ENCODE data around the gene EVL.
A peak's percentile ranks its signal among the peaks of the same experiment; 100 is the strongest.
"Not testable (repeated sequence)": the region's sequence is repeated elsewhere in the genome, so short reads cannot be mapped to it uniquely, and the experiment has no call there.

The EVL gene, protein sequence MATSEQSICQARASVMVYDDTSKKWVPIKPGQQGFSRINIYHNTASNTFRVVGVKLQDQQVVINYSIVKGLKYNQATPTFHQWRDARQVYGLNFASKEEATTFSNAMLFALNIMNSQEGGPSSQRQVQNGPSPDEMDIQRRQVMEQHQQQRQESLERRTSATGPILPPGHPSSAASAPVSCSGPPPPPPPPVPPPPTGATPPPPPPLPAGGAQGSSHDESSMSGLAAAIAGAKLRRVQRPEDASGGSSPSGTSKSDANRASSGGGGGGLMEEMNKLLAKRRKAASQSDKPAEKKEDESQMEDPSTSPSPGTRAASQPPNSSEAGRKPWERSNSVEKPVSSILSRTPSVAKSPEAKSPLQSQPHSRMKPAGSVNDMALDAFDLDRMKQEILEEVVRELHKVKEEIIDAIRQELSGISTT

DNA sequence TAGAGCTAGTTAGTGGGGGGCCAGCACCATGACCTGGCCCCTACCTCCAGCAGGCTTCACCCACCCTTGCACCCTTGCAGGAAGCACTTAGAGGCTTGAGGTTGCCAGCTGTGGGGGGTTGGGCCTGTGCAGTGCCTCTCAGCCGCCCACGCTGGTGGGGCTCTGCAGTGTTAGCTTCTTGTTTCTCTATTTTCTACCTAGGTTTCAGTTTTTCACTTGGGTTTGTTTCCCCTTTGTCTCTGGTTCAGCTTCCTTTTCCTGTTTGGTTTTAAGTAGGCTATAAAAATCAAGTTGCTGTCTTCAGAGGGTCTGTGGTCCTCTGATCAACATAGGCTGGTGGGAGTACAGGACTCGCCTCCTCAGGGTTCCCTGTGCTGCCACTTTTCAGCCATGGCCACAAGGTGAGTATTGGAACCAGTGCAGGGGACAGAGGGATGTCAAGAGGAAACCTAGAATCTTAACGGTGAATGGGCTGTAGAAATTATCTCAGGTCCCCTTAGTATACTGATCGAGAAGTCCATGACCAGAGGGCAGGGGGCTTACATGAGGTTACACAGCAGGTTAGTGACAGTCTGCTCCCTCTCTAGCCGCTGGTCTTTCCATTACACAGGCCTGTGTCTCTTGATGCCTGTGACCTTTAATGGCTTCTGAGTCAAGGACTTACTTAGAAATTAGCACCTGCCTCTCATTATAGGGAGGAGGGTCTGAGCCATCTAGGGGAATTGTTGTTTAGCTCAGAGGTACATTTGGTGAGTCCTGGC lies at the start of gene EVL:
Gene EVL (plus strand): TSS at position 312 of the 761 bp plus-strand sequence. CDS start 79 bp downstream, at position 391.
- DNase-seq, result peak; percentile 83

DNA sequence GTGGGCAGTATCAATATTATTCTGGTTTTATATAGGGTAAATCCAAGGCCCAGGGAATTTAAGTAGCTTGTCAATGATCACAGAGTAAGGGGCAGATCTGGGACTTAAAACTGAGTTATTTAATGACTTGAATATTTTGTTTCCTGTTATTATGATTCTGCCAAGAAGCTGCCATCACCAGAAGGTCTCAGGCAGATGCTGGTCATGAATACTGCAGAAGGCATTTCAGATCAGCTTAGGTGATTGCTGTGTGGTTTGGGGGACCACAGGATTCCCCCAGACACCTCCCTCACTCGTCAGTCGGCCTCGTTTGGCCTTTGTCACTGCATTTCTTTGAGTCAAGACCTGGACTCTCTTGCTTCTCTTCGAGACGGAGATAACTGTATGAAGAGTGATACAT lies 47.7 kb upstream of the EVL start:
- peak; percentile 18 for DNase-seq

DNA sequence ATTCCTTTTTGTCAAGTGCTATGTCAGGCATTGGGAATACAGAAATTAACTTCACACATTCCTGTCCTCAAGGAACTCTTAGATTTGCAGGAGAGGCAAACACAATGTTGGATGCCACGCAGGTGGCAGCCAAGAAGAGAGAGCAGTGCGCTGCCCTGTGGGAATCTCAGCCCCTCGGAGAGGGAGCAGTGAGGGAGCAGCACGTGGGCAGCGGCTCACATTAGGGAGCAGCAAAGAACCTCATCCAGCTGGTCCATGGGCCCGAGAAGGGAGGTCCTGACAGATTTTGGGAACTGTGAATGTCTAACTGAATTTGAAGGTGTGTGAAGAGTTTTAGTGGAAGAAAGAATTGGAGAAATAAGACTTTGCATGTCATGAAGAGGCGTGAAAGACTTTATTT lies 47.2 kb upstream of the EVL start:
- no peak for DNase-seq

DNA sequence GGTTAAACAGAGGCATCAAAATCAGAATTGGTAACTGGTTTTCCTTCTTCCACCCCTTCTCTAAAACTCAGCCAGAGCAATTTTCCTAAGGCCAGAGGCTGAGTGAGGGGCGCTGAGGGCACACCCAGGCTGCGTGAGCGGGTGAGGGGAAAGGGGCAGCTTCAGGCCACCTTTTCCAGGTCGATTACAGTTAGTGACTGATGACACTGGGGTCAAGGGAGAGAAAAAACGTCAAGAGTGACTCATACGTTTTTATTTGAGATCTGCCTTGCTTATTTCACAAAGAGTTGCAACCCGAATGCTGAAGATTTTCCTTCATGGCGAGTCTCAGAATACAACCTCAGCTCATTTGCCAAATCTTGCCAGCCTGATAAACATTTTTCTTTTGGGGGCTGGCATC lies 46.7 kb upstream of the EVL start:
- DNase-seq, result no peak

DNA sequence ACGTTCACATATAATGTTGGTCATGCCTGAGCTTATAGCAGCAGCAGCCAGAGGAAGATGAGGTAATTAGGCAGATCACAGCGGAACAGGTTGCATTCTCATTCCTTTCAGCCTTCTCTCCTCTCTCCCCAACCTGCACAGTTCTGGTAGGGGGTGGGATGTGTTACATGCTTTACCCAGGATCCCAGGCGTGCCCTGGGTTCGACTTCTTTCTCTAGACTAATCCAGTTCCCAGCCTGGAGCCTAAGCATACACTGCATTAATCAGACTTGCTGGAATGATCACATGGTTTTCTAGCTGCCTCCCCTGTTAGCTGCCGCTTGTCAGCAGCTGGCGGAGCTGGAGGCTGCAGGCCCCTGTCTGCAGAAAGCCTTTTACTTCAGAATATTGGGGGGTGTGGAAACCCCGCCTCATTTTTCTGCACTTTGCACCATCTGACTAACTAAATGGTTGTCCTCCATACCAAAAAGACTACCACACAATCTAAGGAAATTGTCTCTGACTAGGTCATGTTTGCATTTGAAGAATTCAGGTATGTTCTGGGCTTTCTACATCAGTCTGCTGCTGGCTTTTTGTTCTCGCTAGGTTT lies 46.0 kb upstream of the EVL start:
- DNase-seq, result peak; percentile 44

DNA sequence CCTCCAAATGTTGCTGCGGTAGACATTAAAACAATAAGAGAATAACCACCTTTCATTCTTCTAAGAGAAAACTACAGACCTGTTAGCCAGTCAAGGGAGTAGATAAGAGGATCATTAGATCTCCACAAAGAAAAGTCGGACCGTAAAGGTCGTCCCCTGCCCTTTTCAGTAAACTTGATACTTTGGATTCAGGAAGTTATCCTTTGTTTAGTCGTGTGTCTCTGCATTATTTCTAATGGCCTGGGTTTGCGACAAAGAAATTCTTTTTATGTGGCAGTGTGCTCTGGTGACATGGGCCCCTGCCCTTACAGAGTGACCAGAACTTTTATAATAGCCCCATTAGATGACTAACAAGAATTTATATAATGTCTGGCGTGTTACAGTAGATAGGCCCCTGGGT lies 44.6 kb upstream of the EVL start:
- DNase-seq, result no peak

DNA sequence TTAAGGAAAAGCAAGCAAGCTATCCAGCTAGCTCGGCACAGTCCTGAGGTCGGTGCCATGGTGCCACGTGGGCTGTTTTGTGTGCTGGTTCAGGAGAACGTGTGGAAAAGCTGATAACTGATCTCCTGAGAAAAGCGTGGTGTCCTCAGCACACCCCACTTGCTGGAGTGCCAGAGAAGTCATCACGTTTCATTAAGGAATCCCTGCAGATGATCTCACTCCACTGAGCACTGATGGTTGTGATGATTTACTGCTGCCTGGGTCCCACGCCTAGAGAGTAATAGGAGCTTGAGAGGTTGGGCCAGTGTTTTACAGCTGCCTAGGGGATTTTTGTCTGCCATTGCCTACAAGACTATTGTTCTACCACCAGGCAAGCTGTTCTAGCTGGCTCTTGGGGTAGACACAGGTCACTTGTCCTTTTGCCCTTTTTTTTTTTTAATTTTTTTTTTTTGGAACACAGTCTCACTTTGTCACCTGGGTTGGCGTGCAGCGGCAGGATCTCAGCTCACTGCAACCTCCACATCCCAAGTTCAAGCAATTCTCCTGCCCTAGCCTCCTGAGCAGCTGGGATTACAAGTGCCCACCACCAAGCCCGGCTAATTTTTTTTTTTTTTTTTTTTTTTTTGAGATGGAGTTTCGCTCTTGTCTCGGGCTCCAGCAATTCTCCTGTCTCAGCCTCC lies 42.3 kb upstream of the EVL start:
- no peak for DNase-seq

DNA sequence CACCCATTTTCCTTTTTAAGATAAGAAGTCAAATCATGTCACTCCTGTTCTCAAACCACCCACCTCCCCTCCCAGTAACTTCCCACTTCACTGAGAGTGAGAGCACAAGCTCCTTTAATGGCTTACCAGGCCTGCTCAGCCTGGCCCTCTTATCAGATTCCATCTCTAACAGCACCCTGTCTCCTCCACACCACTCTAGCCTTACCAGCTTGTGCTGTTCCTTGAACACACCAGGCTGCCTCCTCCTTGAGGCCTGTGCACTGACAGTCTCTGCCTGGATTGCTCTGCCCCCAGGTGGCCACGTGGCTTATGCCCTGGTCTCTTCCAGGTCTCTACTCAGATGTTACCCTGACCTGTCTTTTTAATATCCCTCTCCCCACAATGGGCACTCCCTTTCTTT lies 40.1 kb upstream of the EVL start:
- peak; percentile 90 for DNase-seq

DNA sequence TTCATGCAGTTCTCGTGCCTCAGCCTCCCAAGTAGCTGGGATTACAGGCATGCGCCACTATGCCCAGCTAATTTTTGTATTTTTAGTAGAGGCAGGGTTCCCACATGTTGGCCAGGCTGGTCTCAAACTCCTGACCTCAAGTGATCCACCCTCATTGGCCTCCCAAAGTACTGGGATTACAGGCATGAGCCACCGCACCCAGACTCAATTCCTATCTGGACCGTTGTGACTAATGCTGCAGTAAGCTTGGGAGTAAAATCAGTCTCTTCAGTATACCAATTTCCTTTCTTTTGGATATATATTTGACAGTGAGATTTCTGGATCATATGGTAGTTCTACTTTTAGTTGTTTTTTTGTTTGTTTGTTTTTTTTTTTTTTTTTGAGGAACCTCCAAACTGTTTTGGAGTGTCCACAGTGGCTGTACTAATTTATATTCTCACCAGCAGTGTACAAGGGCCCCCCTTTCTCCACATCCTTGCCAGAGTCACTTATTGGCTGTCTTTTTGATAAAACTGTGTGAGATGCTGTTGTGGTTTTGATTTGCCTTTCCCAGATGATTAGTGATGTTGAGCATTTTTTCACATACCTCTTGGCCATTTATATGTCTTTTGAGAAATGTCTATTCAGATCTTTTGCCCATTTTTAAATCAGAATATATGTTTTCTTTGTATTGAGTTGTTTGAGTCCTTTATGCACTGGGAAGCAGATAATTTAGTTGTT lies 37.3 kb upstream of the EVL start:
- DNase-seq, result no peak

DNA sequence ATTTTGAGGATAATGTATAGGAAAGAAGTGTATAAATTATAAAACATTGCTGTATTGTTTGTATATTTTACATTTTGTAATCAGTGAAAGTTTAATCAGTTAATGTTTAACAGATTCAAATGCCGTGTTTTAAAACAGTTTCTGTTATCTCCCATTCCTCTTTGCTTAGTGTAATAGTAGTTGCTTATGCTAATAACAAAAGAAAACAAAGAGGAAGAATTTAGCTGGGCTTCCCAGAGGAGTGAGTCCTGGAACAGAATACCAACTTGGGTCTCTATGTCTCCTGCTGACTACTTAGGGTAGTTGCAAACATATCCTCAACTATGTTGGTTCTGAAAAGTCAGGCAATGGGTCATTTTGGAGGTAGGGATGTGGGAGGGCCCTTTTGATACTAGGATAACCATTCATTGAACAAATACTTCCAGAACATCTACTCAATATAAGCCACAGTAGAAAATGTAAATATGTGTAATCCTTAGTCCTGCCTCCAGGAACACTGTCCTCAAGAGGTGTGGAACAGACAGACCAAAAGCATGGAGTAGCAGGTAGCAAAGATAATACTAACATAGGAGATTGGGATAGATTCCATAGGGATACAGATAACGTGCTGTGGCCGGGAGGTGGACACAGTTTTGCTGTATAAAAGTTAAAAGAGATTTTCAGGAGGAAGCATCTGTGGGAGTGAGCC lies 36.1 kb upstream of the EVL start:
- DNase-seq, result no peak

DNA sequence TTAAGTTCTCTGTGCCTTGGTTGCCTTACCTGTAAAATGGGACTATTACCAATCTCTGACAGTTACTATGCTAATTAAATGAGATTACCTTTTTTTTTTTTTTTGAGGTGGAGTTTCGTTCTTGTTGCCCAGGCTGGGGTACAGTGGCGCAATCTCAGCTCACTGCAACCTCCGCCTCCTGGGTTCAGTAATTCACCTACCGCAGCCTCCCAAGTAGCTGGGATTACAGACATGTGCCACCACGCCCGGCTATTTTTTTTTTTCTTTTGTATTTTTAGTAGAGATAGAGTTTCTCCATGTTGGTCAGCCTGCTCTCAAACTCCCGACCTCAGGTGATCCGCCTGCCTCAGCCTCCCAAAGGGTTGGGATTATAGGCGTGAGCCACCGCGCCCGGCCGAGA lies 35.2 kb upstream of the EVL start:
- not testable (repeated sequence) for DNase-seq

DNA sequence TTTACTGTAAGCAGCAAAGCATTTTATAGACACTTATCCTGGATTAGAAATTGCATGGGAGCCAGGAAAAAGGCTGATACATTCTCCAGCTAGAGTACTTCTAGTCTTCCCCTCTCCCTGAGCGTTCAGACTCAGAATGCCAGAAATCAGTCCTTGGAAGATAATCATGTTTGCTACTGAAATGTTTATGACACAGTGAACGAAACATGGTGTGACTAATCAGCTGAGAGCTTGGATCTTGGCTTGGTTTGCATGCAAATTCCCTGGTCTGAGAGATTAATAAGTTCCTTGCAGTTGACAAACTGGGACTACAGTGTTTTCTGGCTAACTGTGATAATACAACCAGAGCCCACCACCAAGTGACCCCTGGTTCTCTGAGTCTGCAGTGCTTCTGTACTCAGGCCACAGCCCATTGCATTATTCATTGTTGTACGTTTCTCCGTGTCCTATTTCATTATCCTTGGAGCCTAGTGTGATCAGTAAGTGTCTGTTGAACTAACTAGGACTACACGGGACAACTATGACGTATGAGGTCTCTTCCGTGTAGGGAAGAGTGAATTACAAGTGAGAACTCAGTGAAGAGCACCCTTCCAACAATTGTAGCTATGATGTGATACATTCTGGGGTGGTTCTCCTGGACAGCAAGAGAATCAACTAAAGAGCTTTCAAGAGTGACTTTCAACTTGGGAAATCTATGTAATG lies 34.6 kb upstream of the EVL start:
- no peak for DNase-seq

DNA sequence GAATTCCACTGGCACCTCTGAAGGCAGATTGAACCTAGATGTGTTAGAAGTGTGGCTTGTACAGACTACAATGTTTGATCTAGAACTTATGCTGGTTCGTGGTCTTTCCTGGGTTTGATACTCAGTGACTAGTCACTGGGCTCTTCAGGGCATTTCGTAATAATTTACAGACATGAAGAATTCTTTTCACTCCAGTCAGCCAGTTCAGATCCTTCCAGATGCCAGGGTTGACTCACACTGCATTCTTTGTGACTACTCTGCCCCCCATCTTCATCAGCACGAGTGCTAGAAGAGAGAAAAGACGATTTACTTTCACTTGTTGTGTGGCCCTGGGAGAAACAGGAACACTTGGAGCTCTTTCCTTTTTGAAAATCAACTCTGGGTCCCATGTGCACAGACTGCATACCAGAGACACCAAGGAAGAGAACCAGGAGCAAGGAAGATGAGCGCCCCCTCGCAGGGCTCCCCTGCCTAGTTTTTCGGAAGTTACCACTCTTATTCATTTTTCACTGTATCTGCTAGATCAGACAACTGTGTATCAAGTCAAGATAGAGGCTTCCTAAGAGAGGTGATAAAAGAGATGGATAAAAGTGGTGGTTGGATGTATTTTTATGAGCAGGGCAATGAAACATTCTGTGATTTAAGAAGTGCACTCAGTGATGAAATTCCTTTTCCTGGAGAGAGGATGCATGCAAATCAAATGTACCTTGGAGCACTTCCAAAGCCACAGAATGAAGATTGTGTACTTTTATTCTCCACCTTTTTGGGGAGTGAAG lies 33.5 kb upstream of the EVL start:
- peak; percentile 40 for DNase-seq

DNA sequence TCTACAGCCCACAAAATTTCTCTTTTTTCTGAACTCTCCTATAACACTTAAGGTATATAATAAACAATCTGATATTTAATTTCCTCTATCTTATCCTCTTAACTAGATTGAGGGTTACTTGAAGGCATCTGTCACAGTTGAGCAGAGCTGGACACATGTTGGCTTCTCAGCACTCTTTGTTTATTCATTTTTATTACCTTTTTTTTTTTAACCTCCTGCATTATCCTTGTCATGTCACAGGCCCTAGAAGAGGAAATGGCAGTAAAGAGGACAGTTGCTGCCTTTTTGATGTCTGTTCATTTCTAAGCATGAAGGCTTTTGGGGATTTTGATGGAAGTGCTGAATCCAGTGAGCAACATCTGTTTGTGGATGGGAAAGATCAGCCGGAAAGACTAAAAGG lies 32.5 kb upstream of the EVL start:
- DNase-seq, result no peak

DNA sequence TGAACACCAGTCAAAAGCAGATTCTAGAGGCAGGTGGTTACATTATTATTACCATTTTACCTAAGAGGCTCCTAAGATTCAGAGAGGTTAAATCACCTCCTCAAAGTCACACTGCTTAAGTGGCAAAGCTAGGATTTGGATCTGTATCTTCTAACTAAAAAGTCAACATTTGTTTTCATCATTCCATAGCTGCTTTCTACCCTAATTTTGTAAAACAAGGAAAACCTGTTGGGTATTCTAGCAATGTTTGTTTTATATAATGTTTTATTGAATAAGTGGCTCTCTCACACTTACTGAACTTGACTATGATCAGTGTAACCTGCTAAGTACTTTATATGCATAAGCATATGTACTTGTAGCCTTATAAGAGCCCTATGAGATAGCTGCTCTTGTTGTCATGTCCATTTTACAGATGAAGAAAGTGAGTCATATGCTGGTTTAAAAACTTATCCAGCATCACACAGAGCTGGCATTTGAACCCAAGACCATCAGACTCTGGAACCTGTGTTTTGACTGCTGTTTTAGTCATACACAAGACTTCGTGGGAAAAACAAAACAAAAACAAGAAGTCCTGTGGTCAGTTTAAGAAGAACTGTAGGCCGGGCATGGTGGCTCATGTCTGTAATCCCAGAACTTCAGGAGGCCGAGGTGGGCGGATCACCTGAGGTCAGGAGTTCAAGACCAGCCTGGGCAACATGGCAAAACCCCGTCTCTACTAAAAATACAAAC lies 31.7 kb upstream of the EVL start:
- DNase-seq, result no peak

DNA sequence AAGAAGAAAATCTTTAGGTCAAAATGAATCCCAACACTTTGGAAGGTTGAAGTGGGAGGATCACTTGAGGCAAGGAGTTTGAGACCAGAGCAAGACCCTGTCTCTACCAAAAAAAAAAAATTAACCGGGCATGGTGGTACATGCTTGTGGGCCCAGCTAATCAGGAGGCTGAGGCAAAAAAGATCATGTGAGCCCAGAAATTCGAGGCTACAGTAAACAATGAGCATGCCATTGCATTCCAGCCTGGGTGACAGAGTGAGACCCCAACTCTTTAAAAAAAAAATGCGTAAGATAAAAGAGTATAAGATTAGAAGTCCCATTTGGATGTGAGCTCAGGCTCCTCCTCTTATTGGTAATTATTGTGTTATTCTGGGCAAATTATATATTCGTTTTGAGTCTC lies 30.8 kb upstream of the EVL start:
- DNase-seq, result no peak

DNA sequence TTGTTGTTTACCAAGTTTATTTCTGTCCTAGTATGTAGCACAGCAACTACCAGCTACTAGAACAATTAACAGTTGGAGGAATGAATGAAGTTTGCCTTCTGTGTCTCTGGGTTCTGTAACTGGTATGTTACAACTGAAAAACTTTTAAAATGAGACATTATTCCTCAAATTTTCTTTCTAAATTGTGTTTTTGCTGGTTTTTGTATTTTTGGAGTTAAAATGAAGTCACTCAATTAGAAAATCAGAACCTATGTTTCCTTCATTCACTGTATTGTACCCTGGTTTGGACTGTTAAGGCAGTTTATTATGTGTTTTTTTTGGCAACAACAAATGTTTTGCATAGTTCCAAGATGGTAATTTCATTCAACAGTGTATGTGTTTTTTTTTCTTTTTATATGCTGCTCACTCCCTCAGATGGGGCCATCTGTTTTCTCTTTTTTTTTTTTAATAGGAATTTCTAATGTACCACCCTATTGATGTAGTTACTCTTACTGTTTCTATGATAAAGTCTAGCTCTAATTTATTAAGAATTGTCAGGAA lies 30.2 kb upstream of the EVL start:
- no peak for DNase-seq

DNA sequence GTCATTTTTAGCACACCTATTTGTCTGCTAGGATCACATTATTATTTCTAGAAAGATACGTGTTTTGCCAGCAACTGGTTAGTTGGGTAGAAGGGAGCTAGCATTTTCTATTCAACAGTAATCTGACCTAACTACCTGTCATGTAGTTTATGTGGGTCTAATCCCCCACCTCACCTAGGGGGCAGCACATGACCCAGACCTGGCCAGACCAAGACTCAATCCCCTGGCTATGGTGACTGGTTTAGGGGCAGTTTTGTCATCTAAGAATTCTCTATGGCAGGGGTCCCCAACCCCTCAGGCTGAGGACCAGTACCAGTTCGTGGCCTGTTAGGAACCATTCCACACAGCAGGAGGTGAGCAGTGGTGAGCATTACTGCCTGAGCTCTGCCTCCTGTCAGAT lies 29.5 kb upstream of the EVL start:
- DNase-seq, result no peak

DNA sequence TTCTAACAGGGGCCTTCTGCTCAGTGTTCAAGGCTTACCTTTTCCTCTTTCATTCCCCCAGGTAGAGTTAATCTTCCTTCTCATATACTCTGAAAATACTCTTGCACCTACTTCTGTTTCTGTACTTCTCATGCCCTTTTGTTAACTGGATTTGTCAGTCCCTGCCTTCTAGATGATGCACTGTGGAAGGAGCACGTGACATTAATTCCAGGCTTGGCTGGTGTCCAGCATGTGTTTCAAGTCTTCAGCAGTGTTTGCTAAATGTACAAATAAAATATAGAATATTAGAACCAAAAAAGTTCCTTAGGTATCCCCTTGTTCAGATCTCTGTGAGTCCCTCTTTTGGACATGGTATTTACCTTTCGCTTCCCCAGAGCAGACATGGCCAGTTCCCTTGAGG lies 27.9 kb upstream of the EVL start:
- DNase-seq, result peak; percentile 20

DNA sequence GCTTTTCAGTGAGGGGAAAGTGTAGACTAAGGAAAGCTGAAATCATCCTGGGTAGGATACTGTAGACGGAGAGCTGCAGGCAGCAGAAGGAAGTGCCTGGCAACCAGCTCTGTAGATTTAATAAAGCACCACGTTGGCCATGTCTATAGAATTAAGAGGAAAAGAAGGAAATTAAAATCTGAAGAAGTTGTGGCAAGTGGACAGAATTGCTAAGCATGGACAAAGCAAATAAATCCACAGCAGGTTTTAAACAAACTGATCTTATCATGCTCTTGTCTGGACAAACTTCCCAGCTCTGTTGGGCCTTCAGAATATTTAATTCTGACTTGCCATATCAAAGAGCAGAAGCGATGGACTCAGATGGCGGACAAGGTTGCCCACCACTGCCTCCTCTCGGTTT lies 27.2 kb upstream of the EVL start:
- DNase-seq, result no peak
